T-helper 2 cell treated with Interferon-gamma antibody and Interleukin-4, amounts not matched to agents 5 μg/mL and 100 μg/mL, for 36 hours (primary cell): Measurements from ENCODE around the gene SESN2.
A peak's percentile ranks its signal among the peaks of the same experiment; 100 is the strongest.

Experiments
- DNase-seq: peaks from one replicate; pipeline ENCODE4 v3.0.0; 2021; ENCODE audit warnings: low spot score
- H3K27ac Mint-ChIP-seq: one replicate; pipeline ENCODE4 v1.8.0; 2021; ENCODE audit warnings: mild to moderate bottlenecking, mixed read lengths
- H3K27me3 Mint-ChIP-seq: one replicate; pipeline ENCODE4 v1.8.0; 2021; ENCODE audit warnings: low read depth, mixed read lengths
- H3K36me3 Mint-ChIP-seq: one replicate; pipeline ENCODE4 v1.8.0; 2021; ENCODE audit warnings: low read depth, mixed read lengths
- H3K4me1 Mint-ChIP-seq: one replicate; pipeline ENCODE4 v1.8.0; 2021; ENCODE audit warnings: low read depth, mixed read lengths
- H3K4me3 Mint-ChIP-seq: one replicate; pipeline ENCODE4 v1.8.0; 2022; ENCODE audit warnings: mild to moderate bottlenecking, moderate library complexity, mixed read lengths
- H3K9me3 Mint-ChIP-seq: one replicate; pipeline ENCODE4 v1.8.0; 2021; ENCODE audit warnings: mixed read lengths

SESN2 gene

GRCh38 chr1:28288487-28288886, 29.2 kb downstream of the SESN2 start:
- Mint-ChIP-seq H3K4me3 (no peak overlapping the region), H3K27ac (no peak overlapping the region), H3K4me1 (peaks cover 2% of the 10 kb centered on the region), H3K36me3 (no peaks in the 10 kb centered on the region), H3K27me3 (peaks cover 6% of the 10 kb centered on the region), H3K9me3 (no peaks in the 10 kb centered on the region)
- DNase-seq, result no peak

GRCh38 chr1:28290851-28291250, 31.5 kb downstream of the SESN2 start:
- H3K27me3 Mint-ChIP-seq, result peaks cover 6% of the 10 kb centered on the region
- no peak for DNase-seq
- H3K4me3 Mint-ChIP-seq, result no peak overlapping the region
- H3K9me3 Mint-ChIP-seq, result no peaks in the 10 kb centered on the region
- H3K36me3 Mint-ChIP-seq, result no peaks in the 10 kb centered on the region
- no peak overlapping the region for H3K27ac Mint-ChIP-seq
- peaks cover 2% of the 10 kb centered on the region for H3K4me1 Mint-ChIP-seq

GRCh38 chr1:28291711-28292110, 32.4 kb downstream of the SESN2 start:
- no peaks in the 10 kb centered on the region for H3K9me3 Mint-ChIP-seq
- no peaks in the 10 kb centered on the region for H3K36me3 Mint-ChIP-seq
- DNase-seq, result no peak
- H3K4me1 Mint-ChIP-seq, result peaks cover 4% of the 10 kb centered on the region
- no peak overlapping the region for H3K4me3 Mint-ChIP-seq
- H3K27ac Mint-ChIP-seq, result no peak overlapping the region
- peaks cover 6% of the 10 kb centered on the region for H3K27me3 Mint-ChIP-seq

GRCh38 chr1:28295936-28296335, 36.6 kb downstream of the SESN2 start:
- no peaks in the 10 kb centered on the region for H3K36me3 Mint-ChIP-seq
- H3K27ac Mint-ChIP-seq, result no peak overlapping the region
- peaks cover 13% of the 10 kb centered on the region for H3K4me1 Mint-ChIP-seq
- no peak overlapping the region for H3K4me3 Mint-ChIP-seq
- no peaks in the 10 kb centered on the region for H3K27me3 Mint-ChIP-seq
- H3K9me3 Mint-ChIP-seq, result no peaks in the 10 kb centered on the region
- no peak for DNase-seq

GRCh38 chr1:28296401-28297261, 37.3 kb downstream of the SESN2 start:
- Mint-ChIP-seq H3K4me1 (peaks cover 13% of the 10 kb centered on the region), H3K9me3 (no peaks in the 10 kb centered on the region), H3K4me3 (no peak overlapping the region), H3K27me3 (peaks cover 3% of the 10 kb centered on the region), H3K27ac (no peak overlapping the region), H3K36me3 (no peaks in the 10 kb centered on the region)
- DNase-seq, result no peak

- Mint-ChIP-seq H3K9me3 (no peaks in the 10 kb centered on the region), H3K27ac (no peak overlapping the region), H3K27me3 (peaks cover 6% of the 10 kb centered on the region), H3K36me3 (no peaks in the 10 kb centered on the region), H3K4me1 (peaks cover 13% of the 10 kb centered on the region), H3K4me3 (no peak overlapping the region)
- DNase-seq, result peak; percentile 29
Observed at GRCh38 chr1:28297826-28298225, 38.5 kb downstream of the SESN2 start.

- H3K36me3 Mint-ChIP-seq, result no peaks in the 10 kb centered on the region
- peaks cover 13% of the 10 kb centered on the region for H3K4me1 Mint-ChIP-seq
- DNase-seq, result no peak
- no peak overlapping the region for H3K4me3 Mint-ChIP-seq
- H3K27ac Mint-ChIP-seq, result no peak overlapping the region
- peaks cover 10% of the 10 kb centered on the region for H3K27me3 Mint-ChIP-seq
- H3K9me3 Mint-ChIP-seq, result no peaks in the 10 kb centered on the region
Observed at GRCh38 chr1:28298438-28298837, 39.1 kb downstream of the SESN2 start.

GRCh38 chr1:28301368-28302174, 42.3 kb downstream of the SESN2 start:
- no peaks in the 10 kb centered on the region for H3K9me3 Mint-ChIP-seq
- DNase-seq, result no peak
- no peak overlapping the region for H3K4me3 Mint-ChIP-seq
- no peaks in the 10 kb centered on the region for H3K36me3 Mint-ChIP-seq
- peaks cover 12% of the 10 kb centered on the region for H3K27me3 Mint-ChIP-seq
- peaks cover 11% of the 10 kb centered on the region for H3K4me1 Mint-ChIP-seq
- H3K27ac Mint-ChIP-seq, result no peak overlapping the region

GRCh38 chr1:28302247-28302646, 42.9 kb downstream of the SESN2 start:
- Mint-ChIP-seq H3K27ac (no peak overlapping the region), H3K36me3 (no peaks in the 10 kb centered on the region), H3K4me1 (peaks cover 8% of the 10 kb centered on the region), H3K9me3 (no peaks in the 10 kb centered on the region), H3K4me3 (no peak overlapping the region), H3K27me3 (peaks cover 12% of the 10 kb centered on the region)
- DNase-seq, result no peak

- Mint-ChIP-seq H3K27me3 (peaks cover 20% of the 10 kb centered on the region), H3K27ac (no peak overlapping the region), H3K36me3 (no peaks in the 10 kb centered on the region), H3K9me3 (no peaks in the 10 kb centered on the region), H3K4me1 (no peaks in the 10 kb centered on the region), H3K4me3 (no peak overlapping the region)
- DNase-seq, result no peak
Observed at GRCh38 chr1:28306301-28306949, 47.1 kb downstream of the SESN2 start.

GRCh38 chr1:28308750-28309149, 49.4 kb downstream of the SESN2 start:
- DNase-seq, result no peak

GRCh38 chr1:28309702-28310101, 50.4 kb downstream of the SESN2 start:
- no peak for DNase-seq

More at GRCh38 chr1:28308750-28309149, 49.4 kb downstream of the SESN2 start:
- Mint-ChIP-seq H3K4me1 (no peaks in the 10 kb centered on the region), H3K36me3 (no peaks in the 10 kb centered on the region), H3K4me3 (no peak overlapping the region), H3K27ac (no peak overlapping the region), H3K9me3 (no peaks in the 10 kb centered on the region), H3K27me3 (peaks cover 10% of the 10 kb centered on the region)

GRCh38 chr1:28313702-28314546, 54.6 kb downstream of the SESN2 start:
- no peak overlapping the region for H3K4me3 Mint-ChIP-seq
- no peak overlapping the region for H3K27ac Mint-ChIP-seq
- no peaks in the 10 kb centered on the region for H3K9me3 Mint-ChIP-seq
- H3K36me3 Mint-ChIP-seq, result no peaks in the 10 kb centered on the region
- no peak for DNase-seq
- peaks cover 9% of the 10 kb centered on the region for H3K27me3 Mint-ChIP-seq
- no peaks in the 10 kb centered on the region for H3K4me1 Mint-ChIP-seq

More at GRCh38 chr1:28309702-28310101, 50.4 kb downstream of the SESN2 start:
- H3K9me3 Mint-ChIP-seq, result no peaks in the 10 kb centered on the region
- no peak overlapping the region for H3K27ac Mint-ChIP-seq
- peaks cover 9% of the 10 kb centered on the region for H3K27me3 Mint-ChIP-seq
- H3K36me3 Mint-ChIP-seq, result no peaks in the 10 kb centered on the region
- H3K4me1 Mint-ChIP-seq, result no peaks in the 10 kb centered on the region
- no peak overlapping the region for H3K4me3 Mint-ChIP-seq
